ENCODE measurements around the gene CMSS1.

- no peak for TF ChIP-seq CTCF (IDR thresholded peaks at IDR 0.05)
- TF ChIP-seq POLR2A (IDR thresholded peaks at IDR 0.05) = no peak
Measured at GRCh38 chr3:100057716-100058575, 240.3 kb downstream of the CMSS1 start.

All from Peyer's patch (tissue), 4 donors.